IPS-20b (cell line): ENCODE measurements around the gene SIGLEC5.
"Not testable (repeated sequence)": the region's sequence is repeated elsewhere in the genome, so short reads cannot be mapped to it uniquely, and the experiment has no call there.

ENCODE experiments used
- H3K27ac ChIP-seq: one replicate; pipeline ENCODE4 v1.5.1; 2013; ENCODE audit warnings: low read length
- H3K27me3 ChIP-seq: 2 replicates; pipeline ENCODE4 v1.6.1; 2013; ENCODE audit warnings: mild to moderate bottlenecking, low read length, inconsistent platforms; ENCODE audit not compliant: insufficient read depth
- H3K36me3 ChIP-seq: 2 replicates; pipeline ENCODE4 v1.6.1; 2013; ENCODE audit warnings: low read depth, mild to moderate bottlenecking, inconsistent platforms, low read length, moderate library complexity; ENCODE audit not compliant: insufficient read depth
- H3K4me1 ChIP-seq: 2 replicates; pipeline ENCODE4 v1.6.1; 2013; ENCODE audit warnings: mild to moderate bottlenecking, control low read depth, inconsistent platforms, low read length, moderate library complexity; ENCODE audit not compliant: insufficient read depth
- H3K4me3 ChIP-seq: 2 replicates; pipeline ENCODE4 v1.5.1; 2013; ENCODE audit warnings: mild to moderate bottlenecking, low read length, inconsistent platforms
- H3K9ac ChIP-seq: 2 replicates; pipeline ENCODE4 v1.6.1; 2013; ENCODE audit warnings: low read depth, mild to moderate bottlenecking, inconsistent platforms, low read length, moderate library complexity
- H3K9me3 ChIP-seq: 2 replicates; pipeline ENCODE4 v1.6.1; 2013; ENCODE audit warnings: mild to moderate bottlenecking, low read depth, low read length, inconsistent platforms; ENCODE audit not compliant: insufficient read depth

Gene SIGLEC5

GRCh38 chr19:51647318-51647717 is 17.1 kb upstream of the SIGLEC5 start:
- H3K36me3 ChIP-seq: no peaks in the 10 kb centered on the region
- H3K4me1 ChIP-seq: no peaks in the 10 kb centered on the region
- no peak overlapping the region for H3K27ac ChIP-seq
- no peak overlapping the region for H3K9ac ChIP-seq
- peaks cover 46% of the 10 kb centered on the region for H3K9me3 ChIP-seq
- H3K27me3 ChIP-seq: no peaks in the 10 kb centered on the region
- H3K4me3 ChIP-seq: no peak overlapping the region

- H3K9me3 ChIP-seq: peaks cover 48% of the 10 kb centered on the region
- not testable (repeated sequence) for H3K27me3 ChIP-seq, H3K4me1 ChIP-seq, H3K36me3 ChIP-seq, H3K27ac ChIP-seq, H3K9ac ChIP-seq, H3K4me3 ChIP-seq
Measured at GRCh38 chr19:51646730-51647129, 16.5 kb upstream of the SIGLEC5 start, which contains the start of gene SIGLEC14. Gene SIGLEC14 (minus strand): TSS chr19:51646825. CDS start chr19:51646759, 66 bp downstream.

GRCh38 chr19:51644636-51645271 is 14.6 kb upstream of the SIGLEC5 start:
- Histone ChIP-seq H3K9me3 (peaks cover 50% of the 10 kb centered on the region), H3K9ac (no peak overlapping the region), H3K36me3 (no peaks in the 10 kb centered on the region), H3K4me1 (no peaks in the 10 kb centered on the region), H3K4me3 (no peak overlapping the region), H3K27ac (no peak overlapping the region), H3K27me3 (no peaks in the 10 kb centered on the region)

- Histone ChIP-seq H3K9ac (no peak overlapping the region), H3K27ac (no peak overlapping the region), H3K4me3 (no peak overlapping the region), H3K36me3 (no peaks in the 10 kb centered on the region), H3K4me1 (no peaks in the 10 kb centered on the region), H3K9me3 (peaks cover 66% of the 10 kb centered on the region), H3K27me3 (no peaks in the 10 kb centered on the region)
Measured at GRCh38 chr19:51641648-51642047, 11.4 kb upstream of the SIGLEC5 start.

- H3K9ac ChIP-seq: no peak overlapping the region
- no peaks in the 10 kb centered on the region for H3K27me3 ChIP-seq
Measured at GRCh38 chr19:51640386-51640785, 10.2 kb upstream of the SIGLEC5 start.

GRCh38 chr19:51639916-51640315 is 9.7 kb upstream of the SIGLEC5 start:
- Histone ChIP-seq H3K9ac (no peak overlapping the region), H3K36me3 (no peaks in the 10 kb centered on the region), H3K27me3 (no peaks in the 10 kb centered on the region), H3K27ac (no peak overlapping the region), H3K4me3 (no peak overlapping the region), H3K4me1 (no peaks in the 10 kb centered on the region), H3K9me3 (peaks cover 80% of the 10 kb centered on the region)

More at GRCh38 chr19:51640386-51640785, 10.2 kb upstream of the SIGLEC5 start:
- Histone ChIP-seq H3K4me1 (no peaks in the 10 kb centered on the region), H3K9me3 (peaks cover 76% of the 10 kb centered on the region), H3K27ac (no peak overlapping the region), H3K4me3 (no peak overlapping the region), H3K36me3 (no peaks in the 10 kb centered on the region)

GRCh38 chr19:51637362-51637978 is 7.3 kb upstream of the SIGLEC5 start:
- Histone ChIP-seq H3K9me3 (peaks cover 81% of the 10 kb centered on the region), H3K27ac (no peak overlapping the region)

GRCh38 chr19:51632126-51632525 is 1.9 kb upstream of the SIGLEC5 start:
- no peaks in the 10 kb centered on the region for H3K4me1 ChIP-seq
- no peak overlapping the region for H3K27ac ChIP-seq
- no peaks in the 10 kb centered on the region for H3K36me3 ChIP-seq
- H3K4me3 ChIP-seq: no peak overlapping the region
- no peaks in the 10 kb centered on the region; the same call in 1 of the 2 replicates for H3K27me3 ChIP-seq
- H3K9ac ChIP-seq: no peak overlapping the region
- H3K9me3 ChIP-seq: peaks cover 68% of the 10 kb centered on the region

More at GRCh38 chr19:51637362-51637978, 7.3 kb upstream of the SIGLEC5 start:
- Histone ChIP-seq H3K4me1 (no peaks in the 10 kb centered on the region), H3K9ac (no peak overlapping the region), H3K36me3 (no peaks in the 10 kb centered on the region), H3K27me3 (no peaks in the 10 kb centered on the region), H3K4me3 (no peak overlapping the region)

- no peak overlapping the region for H3K4me3 ChIP-seq
- H3K27me3 ChIP-seq: no peaks in the 10 kb centered on the region; the same call in 1 of the 2 replicates
- no peaks in the 10 kb centered on the region for H3K36me3 ChIP-seq
- H3K4me1 ChIP-seq: no peaks in the 10 kb centered on the region
- H3K9me3 ChIP-seq: peaks cover 68% of the 10 kb centered on the region; the same call in 1 of the 2 replicates
- no peak overlapping the region for H3K9ac ChIP-seq
- H3K27ac ChIP-seq: no peak overlapping the region
Measured at GRCh38 chr19:51628153-51628939, 1.9 kb downstream of the SIGLEC5 start.

- Histone ChIP-seq H3K27me3 (no peaks in the 10 kb centered on the region; the same call in 1 of the 2 replicates), H3K9me3 (peaks cover 73% of the 10 kb centered on the region), H3K4me1 (no peaks in the 10 kb centered on the region), H3K4me3 (no peak overlapping the region), H3K36me3 (no peaks in the 10 kb centered on the region), H3K9ac (no peak overlapping the region), H3K27ac (no peak overlapping the region)
Measured at GRCh38 chr19:51627491-51628138, 2.6 kb downstream of the SIGLEC5 start.

GRCh38 chr19:51626675-51627074 is 3.5 kb downstream of the SIGLEC5 start:
- H3K36me3 ChIP-seq: no peaks in the 10 kb centered on the region
- H3K9me3 ChIP-seq: peaks cover 68% of the 10 kb centered on the region
- no peak overlapping the region for H3K9ac ChIP-seq
- H3K27ac ChIP-seq: no peak overlapping the region
- no peaks in the 10 kb centered on the region; the same call in 1 of the 2 replicates for H3K27me3 ChIP-seq
- H3K4me3 ChIP-seq: no peak overlapping the region
- H3K4me1 ChIP-seq: no peaks in the 10 kb centered on the region
